GM19193 (cell line): ENCODE data around the gene PRKN.

ENCODE experiments used
- POLR2A ChIP-seq: IDR thresholded peaks from 4 replicates; pipeline ENCODE4 v1.6.1; 2011; ENCODE audit not compliant: insufficient read depth, insufficient read length; ENCODE audit errors: extremely low read depth

Gene PRKN

GRCh38 chr6:161727083-161727833 lies 1000.3 kb downstream of the PRKN start:
- no peak for TF ChIP-seq POLR2A

DNA sequence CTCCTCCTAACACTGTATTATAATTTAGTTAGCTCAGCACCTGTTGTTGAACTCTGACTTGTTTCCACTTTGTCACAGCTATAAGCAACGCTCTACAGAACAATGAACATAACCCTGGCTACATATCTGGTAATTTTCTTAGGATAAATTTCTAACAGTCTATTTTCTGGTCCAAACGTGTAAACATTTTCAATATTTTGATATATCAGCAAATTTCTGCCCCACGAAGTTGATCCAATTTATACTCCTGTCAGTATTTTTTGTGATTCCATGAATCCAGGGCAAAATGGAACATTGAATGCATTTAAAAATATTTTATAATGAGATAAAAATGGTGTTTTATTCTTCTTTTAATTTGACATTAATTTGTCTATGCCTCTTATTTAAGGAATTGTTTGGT lies 1005.2 kb downstream of the PRKN start:
- no peak for TF ChIP-seq POLR2A

DNA sequence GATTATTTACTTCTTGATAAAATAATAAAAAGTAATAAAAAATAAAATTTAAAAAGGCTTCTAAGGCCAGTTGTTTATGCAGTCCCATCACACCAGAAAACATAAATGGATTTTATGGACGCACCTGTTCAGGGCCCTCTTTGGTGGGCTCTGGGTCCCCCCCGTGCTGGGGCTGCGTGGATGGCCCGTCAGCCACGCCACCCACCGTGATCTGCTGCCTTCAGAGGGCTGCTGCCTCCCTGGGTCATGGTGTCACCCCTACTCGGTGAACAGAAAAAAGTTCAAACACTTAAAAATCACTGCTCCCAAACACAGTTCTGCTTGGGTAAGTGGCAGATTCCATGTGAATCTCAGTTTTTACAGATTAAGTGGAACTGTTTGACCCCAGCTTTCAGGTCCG lies 1006.1 kb downstream of the PRKN start:
- no peak for TF ChIP-seq POLR2A

DNA sequence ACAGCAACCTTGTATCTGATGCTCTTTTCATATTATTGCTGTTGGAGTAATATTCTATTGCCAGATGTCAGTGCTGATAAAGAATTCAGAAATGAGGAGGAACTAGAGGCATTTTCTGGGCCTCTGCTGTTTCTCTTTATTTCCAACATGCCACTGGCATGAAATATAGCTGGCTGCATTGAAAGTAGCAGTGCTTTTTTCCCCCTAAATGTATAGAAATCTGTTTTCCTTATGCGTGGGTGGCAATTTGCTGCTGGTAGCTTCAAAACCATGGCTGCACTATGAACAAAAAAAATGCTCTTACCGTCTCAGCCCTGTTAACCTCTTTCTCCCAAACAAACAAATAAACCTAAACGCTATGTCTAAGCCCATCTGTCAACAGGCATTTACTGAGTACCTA lies 1011.4 kb downstream of the PRKN start:
- no peak for TF ChIP-seq POLR2A

DNA sequence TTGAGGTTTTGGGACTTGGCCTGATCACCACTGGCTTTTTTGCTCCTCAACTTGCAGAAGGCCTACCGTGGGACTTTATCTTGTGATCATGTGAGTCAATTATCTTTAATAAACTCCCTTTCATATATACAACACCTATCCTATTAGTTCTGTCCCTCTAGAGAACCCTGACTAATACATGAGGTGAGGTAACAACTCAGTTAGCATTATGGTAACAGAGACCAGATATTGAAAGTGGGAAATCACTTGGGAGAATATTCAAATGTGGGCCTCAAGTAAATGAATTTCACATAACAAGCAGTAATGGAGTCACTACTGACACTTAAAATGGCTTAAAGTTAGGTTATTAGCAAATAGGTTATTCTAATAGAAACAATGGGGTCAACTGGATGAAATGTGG lies 1015.6 kb downstream of the PRKN start:
- no peak for TF ChIP-seq POLR2A

DNA sequence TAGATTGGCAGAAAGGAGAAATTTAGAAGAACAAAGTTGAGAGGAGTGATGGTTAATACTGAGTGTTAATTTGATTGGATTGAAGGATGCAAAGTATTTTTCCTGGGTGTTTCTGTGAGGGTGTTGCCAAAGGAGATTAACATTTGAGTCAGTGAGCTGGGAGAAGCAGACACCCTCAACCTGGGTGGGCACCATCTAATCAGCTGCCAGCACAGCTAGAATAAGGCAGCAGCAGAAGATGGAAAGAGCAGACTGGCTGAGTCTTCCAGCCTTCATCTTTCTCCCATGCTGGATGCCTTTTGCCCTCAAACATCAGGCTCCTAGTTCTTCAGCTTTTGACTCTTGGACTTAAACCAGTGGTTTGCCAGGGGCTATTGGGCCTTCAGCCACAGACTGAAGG lies 1016.1 kb downstream of the PRKN start:
- no peak for TF ChIP-seq POLR2A

DNA sequence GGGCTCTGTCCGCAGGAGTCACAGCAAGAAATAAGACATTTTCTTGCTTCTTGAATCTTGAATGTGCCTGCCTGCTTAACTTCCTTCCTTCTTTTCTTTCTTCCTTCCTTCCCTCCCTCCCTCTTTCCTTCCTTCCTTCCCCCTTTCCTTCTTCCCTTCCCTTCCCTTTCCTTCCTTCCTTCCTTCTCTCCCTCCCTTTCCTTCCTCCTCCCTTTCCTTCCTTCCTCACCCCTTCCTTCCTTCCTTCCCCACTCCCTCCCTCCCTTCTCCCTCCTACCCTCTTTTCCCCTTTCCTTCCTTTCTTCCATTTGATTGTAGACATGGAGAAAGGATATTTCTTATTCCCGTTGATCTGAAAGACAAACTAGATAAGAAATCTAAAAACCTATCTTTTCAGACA lies 1016.9 kb downstream of the PRKN start:
- no peak for TF ChIP-seq POLR2A

- TF ChIP-seq POLR2A, result no peak
Measured at GRCh38 chr6:161701056-161701455, 1026.5 kb downstream of the PRKN start.

- TF ChIP-seq POLR2A, result no peak
Measured at GRCh38 chr6:161696801-161697200, 1030.8 kb downstream of the PRKN start.

DNA sequence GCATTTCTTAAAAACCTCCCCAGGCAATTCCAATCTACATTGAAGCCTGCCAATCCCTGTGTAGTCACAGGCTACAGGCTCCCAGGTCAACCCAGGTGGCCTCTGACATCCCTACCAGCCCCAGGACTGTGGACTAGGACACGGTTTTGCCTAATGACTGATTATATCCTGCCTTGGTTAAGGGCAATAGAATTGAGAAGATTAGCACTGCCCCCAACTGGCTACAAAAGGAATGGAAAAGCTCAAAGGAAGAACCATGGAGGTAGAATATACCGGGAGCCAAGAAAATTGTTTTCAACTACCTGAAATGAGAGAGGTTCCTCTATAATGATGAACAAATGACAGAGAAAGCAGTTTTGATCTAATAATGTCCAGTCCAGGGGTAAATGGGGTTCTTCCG lies 1032.6 kb downstream of the PRKN start:
- TF ChIP-seq POLR2A, result no peak

- no peak for TF ChIP-seq POLR2A
Measured at GRCh38 chr6:161686655-161687054, 1040.9 kb downstream of the PRKN start.

DNA sequence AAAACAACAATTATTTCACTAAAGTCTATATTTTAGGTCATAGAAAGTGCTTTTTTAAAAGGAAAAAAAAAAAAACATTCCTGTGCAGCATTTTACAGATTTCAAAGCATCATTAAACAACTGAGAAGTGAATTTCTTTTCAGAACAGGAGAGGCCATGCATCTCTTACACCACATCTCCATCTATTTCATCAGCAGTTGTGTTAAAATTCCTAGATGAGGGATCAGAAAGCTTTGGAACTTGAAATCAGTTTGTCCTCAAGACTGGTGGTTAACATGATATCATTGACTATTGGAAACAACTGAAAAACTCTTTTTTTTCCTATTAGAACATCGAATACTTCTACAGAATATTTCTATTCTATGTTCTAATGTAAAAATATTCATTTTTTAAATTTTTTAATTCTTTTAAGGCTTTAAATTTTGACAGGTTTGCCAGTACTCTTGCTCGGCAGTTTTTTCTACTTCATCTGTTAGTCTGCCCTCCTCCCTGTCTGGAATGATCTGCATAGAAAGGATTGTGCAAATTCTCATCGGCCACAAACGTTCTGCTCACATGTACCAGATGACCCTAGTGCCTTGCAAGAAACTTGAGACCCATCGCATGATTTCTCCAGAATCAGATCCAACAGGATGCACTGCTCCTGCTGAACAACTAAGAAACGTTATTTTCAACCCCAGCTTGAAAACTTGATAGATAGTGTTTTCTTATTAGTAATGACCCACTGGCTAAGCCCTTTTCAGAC lies 1042.7 kb downstream of the PRKN start:
- TF ChIP-seq POLR2A, result no peak

- TF ChIP-seq POLR2A, result no peak
Measured at GRCh38 chr6:161683400-161683799, 1044.2 kb downstream of the PRKN start.

GRCh38 chr6:161682982-161683381 lies 1044.6 kb downstream of the PRKN start:
- TF ChIP-seq POLR2A, result no peak

DNA sequence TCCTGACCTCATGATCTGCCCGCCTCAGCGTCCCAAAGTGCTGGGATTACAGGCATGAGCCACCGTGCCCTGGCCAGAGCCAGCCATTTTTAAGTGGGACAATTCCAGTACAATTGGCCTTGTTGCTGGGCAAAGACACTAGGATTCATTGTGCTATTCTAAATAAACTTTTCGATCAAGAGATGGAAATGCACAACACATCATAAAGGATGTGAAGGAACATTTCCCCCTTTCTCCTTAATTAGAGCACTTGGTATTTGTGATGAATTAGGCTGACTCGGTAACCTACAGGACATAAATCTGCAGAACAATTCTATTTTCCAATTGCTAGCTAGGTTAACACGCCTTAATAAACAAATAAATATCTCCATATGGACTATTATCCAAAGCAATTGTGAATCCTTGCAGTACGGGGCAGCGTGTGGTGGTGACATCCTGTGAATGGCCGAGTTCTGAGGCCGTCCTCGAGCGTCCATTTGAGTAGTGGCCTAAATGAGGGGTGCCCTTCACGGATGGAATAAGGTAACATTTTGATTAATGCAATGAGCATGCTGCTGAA lies 1047.5 kb downstream of the PRKN start:
- TF ChIP-seq POLR2A, result no peak

GRCh38 chr6:161677188-161677587 lies 1050.4 kb downstream of the PRKN start:
- no peak for TF ChIP-seq POLR2A

DNA sequence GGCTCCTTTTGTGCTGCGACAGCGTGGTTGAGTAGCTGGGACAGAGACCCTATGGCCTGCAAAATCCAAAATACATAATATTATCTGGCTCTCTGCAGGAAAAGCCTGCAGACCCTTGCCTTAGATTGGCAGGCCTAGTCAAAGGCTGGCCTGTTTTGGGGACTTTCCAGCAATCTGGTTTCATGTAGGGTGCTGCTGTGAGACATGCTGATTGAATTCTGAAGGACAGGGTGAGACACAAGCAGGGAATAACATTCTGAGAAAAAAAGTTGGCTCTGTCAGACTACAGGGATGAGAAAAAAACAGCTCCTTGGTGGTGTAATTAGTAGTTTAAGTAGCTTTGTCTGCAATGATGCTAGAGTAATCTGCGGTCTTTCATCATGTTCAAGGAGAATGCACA lies 1051.0 kb downstream of the PRKN start:
- TF ChIP-seq POLR2A, result no peak
